ENCODE data around the gene ATP5F1B. TPM values are rescaled to one million over a fixed set of nuclear protein-coding genes. Genes with fewer than 3 reads are reported as not detected.

ATP5F1B gene
- total and polyA plus RNA-seq, 2 of the 13 experiments (the other 11 are each of a cell fraction or from before 2014, with no cell fraction given), result 1,051 to 1,180 TPM

DNA sequence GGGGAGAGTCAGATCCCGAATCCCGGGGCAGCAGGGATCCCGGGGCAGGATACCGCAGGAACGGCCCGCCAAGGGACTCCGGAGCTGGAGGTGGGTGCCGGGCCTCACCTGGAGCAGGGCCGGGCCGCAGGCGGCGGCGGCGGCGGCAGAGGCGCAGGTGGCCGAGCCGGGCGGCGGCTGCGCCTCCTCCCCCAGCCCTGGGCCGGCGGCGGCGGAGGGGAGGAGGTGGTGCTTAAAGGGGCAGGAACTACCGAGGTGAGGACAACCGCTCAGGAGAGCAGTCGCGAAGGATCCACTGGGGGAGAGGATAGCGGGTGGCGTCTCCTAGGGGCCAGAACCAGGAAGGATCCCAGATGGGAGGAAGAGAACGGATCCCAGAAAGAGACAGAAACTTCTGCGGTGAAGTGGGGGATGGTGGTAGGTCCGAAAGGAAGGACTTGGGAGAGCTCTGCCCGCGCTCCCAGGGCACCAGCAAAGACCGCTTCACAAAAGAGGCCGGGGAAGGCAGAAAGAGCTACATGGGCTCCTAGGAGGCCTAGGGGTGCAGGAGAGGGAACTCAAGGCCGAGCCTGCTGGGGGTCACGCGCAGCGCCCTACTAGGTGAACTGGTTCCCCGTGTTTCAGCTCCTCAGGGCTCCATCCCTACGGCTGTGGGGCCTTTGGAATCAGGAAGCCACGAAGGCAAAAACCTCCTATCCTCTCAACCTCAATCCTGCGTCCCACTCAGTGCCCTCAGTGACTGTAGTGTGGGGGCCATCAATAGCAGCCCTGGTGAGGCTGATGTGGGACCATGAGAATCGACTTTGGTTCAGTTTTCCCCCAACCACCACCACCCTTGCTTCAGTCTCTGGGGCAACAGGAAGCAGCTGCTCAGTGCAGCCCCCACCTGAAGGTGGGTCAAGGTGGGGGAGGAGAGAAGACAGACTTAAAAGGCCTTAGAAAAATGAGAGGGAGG is 10.7 kb downstream of the ATP5F1B start (continued):
- TF ChIP-seq, protein P1, sequence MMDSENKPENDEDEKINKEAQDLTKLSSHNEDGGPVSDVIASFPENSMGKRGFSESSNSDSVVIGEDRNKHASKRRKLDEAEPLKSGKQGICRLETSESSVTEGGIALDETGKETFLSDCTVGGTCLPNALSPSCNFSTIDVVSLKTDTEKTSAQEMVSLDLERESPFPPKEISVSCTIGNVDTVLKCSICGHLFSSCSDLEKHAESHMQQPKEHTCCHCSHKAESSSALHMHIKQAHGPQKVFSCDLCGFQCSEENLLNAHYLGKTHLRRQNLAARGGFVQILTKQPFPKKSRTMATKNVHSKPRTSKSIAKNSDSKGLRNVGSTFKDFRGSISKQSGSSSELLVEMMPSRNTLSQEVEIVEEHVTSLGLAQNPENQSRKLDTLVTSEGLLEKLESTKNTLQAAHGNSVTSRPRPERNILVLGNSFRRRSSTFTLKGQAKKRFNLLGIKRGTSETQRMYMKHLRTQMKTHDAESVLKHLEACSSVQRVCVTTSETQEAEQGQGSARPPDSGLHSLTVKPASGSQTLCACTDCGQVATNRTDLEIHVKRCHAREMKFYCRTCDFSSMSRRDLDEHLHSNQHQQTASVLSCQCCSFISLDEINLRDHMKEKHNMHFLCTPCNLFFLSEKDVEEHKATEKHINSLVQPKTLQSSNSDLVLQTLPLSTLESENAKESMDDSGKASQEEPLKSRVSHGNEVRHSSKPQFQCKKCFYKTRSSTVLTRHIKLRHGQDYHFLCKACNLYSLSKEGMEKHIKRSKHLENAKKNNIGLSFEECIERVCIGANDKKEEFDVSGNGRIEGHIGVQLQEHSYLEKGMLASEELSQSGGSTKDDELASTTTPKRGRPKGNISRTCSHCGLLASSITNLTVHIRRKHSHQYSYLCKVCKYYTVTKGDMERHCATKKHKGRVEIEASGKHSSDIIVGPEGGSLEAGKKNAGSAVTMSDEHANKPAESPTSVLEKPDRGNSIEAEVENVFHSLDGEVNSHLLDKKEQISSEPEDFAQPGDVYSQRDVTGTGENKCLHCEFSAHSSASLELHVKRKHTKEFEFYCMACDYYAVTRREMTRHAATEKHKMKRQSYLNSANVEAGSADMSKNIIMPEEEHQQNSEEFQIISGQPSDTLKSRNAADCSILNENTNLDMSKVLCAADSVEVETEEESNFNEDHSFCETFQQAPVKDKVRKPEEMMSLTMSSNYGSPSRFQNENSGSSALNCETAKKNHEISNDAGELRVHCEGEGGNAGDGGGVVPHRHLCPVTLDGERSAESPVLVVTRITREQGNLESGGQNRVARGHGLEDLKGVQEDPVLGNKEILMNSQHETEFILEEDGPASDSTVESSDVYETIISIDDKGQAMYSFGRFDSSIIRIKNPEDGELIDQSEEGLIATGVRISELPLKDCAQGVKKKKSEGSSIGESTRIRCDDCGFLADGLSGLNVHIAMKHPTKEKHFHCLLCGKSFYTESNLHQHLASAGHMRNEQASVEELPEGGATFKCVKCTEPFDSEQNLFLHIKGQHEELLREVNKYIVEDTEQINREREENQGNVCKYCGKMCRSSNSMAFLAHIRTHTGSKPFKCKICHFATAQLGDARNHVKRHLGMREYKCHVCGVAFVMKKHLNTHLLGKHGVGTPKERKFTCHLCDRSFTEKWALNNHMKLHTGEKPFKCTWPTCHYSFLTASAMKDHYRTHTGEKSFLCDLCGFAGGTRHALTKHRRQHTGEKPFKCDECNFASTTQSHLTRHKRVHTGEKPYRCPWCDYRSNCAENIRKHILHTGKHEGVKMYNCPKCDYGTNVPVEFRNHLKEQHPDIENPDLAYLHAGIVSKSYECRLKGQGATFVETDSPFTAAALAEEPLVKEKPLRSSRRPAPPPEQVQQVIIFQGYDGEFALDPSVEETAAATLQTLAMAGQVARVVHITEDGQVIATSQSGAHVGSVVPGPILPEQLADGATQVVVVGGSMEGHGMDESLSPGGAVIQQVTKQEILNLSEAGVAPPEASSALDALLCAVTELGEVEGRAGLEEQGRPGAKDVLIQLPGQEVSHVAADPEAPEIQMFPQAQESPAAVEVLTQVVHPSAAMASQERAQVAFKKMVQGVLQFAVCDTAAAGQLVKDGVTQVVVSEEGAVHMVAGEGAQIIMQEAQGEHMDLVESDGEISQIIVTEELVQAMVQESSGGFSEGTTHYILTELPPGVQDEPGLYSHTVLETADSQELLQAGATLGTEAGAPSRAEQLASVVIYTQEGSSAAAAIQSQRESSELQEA (CRISPR knock-in tag; IDR thresholded peaks at IDR 0.05; ENCODE audit: not compliant biosample characterization), result no peak
- TF ChIP-seq ELF1 (CRISPR knock-in tag; IDR thresholded peaks at IDR 0.05) (0 out of 2 replicates have a peak, but pooled peaks have one; percentile 17), KDM3A (CRISPR knock-in tag; IDR thresholded peaks at IDR 0.05; ENCODE audit: low read depth) (peak; percentile 51; the same call in 1 of the 2 replicates), MAFK (conservative IDR thresholded peaks at IDR 0.05 in 1 of 2, IDR thresholded peaks at IDR 0.05 in 1 of 2; ENCODE audit: low read length in 2 of 2) (no peak), ZFP37 (CRISPR knock-in tag; IDR thresholded peaks at IDR 0.05; ENCODE audit: borderline replicate concordance) (no peak), RFXAP (CRISPR knock-in tag; IDR thresholded peaks at IDR 0.05; ENCODE audit: borderline replicate concordance) (no peak), SCMH1 (CRISPR knock-in tag; IDR thresholded peaks at IDR 0.05; ENCODE audit: borderline replicate concordance) (no peak), GATA4 (IDR thresholded peaks at IDR 0.05; ENCODE audit: borderline replicate concordance, low read depth) (no peak), HIVEP1 (CRISPR knock-in tag; IDR thresholded peaks at IDR 0.05) (no peak), SP4 (CRISPR knock-in tag; IDR thresholded peaks at IDR 0.05) (peak; percentile 45; the same call in 1 of the 2 replicates), ZNF572 (CRISPR knock-in tag; IDR thresholded peaks at IDR 0.05) (no peak), ZNF256 (CRISPR knock-in tag; conservative IDR thresholded peaks at IDR 0.05) (no peak)
- TF ChIP-seq, protein P2, sequence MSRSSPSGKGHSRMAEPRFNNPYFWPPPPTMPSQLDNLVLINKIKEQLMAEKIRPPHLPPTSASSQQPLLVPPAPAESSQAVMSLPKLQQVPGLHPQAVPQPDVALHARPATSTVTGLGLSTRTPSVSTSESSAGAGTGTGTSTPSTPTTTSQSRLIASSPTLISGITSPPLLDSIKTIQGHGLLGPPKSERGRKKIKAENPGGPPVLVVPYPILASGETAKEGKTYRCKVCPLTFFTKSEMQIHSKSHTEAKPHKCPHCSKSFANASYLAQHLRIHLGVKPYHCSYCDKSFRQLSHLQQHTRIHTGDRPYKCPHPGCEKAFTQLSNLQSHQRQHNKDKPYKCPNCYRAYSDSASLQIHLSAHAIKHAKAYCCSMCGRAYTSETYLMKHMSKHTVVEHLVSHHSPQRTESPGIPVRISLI (CRISPR knock-in tag; IDR thresholded peaks at IDR 0.05; ENCODE audit: borderline replicate concordance), result no peak
- TF ChIP-seq, protein P3, sequence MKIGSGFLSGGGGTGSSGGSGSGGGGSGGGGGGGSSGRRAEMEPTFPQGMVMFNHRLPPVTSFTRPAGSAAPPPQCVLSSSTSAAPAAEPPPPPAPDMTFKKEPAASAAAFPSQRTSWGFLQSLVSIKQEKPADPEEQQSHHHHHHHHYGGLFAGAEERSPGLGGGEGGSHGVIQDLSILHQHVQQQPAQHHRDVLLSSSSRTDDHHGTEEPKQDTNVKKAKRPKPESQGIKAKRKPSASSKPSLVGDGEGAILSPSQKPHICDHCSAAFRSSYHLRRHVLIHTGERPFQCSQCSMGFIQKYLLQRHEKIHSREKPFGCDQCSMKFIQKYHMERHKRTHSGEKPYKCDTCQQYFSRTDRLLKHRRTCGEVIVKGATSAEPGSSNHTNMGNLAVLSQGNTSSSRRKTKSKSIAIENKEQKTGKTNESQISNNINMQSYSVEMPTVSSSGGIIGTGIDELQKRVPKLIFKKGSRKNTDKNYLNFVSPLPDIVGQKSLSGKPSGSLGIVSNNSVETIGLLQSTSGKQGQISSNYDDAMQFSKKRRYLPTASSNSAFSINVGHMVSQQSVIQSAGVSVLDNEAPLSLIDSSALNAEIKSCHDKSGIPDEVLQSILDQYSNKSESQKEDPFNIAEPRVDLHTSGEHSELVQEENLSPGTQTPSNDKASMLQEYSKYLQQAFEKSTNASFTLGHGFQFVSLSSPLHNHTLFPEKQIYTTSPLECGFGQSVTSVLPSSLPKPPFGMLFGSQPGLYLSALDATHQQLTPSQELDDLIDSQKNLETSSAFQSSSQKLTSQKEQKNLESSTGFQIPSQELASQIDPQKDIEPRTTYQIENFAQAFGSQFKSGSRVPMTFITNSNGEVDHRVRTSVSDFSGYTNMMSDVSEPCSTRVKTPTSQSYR (CRISPR knock-in tag; IDR thresholded peaks at IDR 0.05; ENCODE audit: borderline replicate concordance), result peak; percentile 31; the same call in 1 of the 2 replicates
- TF ChIP-seq, protein P4, sequence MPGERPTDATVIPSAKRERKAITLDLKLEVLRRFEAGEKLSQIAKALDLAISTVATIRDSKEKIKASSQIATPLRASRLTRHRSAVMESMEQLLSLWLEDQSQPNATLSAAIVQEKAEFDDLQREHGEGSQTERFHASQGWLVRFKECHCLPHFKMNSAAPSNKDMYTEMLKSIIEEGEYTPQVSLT (CRISPR knock-in tag; IDR thresholded peaks at IDR 0.05; ENCODE audit: borderline replicate concordance, low read depth), result no peak

Measured in HepG2 (cell line).